HepG2 (cell line): ENCODE data around the gene ANTXR1. TPM values are rescaled to one million over a fixed set of nuclear protein-coding genes. Genes with fewer than 3 reads are reported as not detected.

Experiments used
- ATAC-seq: fragments of 200-7000 bp; cut with Tn5 transposase; 3 replicates; pipeline ENCODE4 v1.9.1; 2020; ENCODE audit warnings: mild to moderate bottlenecking, moderate library complexity
- BruUV-seq: library from RNA; stranded (reverse); fragments of 400-500 nt; replicated peaks from 2 replicates; lab custom pipeline; 2021; lab: Mats Ljungman, UMichigan
- CTCF ChIA-PET: fragments of 300-600 bp; formaldehyde crosslinking; extraction: SDS; loops from one replicate; lab custom pipeline; 2021; ENCODE audit warnings: low total read pairs, inconsistent platforms, low intra/inter-chr PET ratio; lab: Yijun Ruan, JAX
- POLR2A ChIA-PET: fragments of 350-600 bp; sonication (Branson Sonifier 250); formaldehyde crosslinking; loops from one replicate; lab custom pipeline; 2020; ENCODE audit warnings: antibody characterized with exemption, inconsistent platforms; lab: Yijun Ruan, JAX
- DNase-seq: peaks from one replicate; pipeline ENCODE4 v3.0.0-alpha.2; 2015; ENCODE audit warnings: low spot score
- FAIRE-seq: peaks from 3 replicates; lab custom pipeline; 2011; peaks lifted over from hg19 to GRCh38; lab: Jason Lieb, UNC
- H2AFZ ChIP-seq: one replicate; pipeline ENCODE4 v1.6.1; 2011; ENCODE audit warnings: low read length, inconsistent platforms
- H3K27ac ChIP-seq: fragments of 300-600 bp; 3 replicates; pipeline ENCODE4 v1.8.0; 2011; ENCODE audit warnings: mixed run types, mild to moderate bottlenecking, mixed read lengths, low read length, inconsistent platforms; ENCODE audit not compliant: insufficient read depth; ENCODE audit errors: extremely low read length
- H3K27me3 ChIP-seq, 2 experiments: fragments of 200-600 bp in 1 of 2; 2 replicates in 1 of 2; 3 replicates in 1 of 2; pipeline versions ENCODE4 v1.6.0 to v1.8.0; 2011; ENCODE audit warnings: low read length in 2 of 2, mild to moderate bottlenecking in 2 of 2, moderate library complexity in 2 of 2, inconsistent platforms in 1 of 2; ENCODE audit not compliant: insufficient read depth in 2 of 2, control insufficient read depth in 1 of 2
- H3K36me3 ChIP-seq, 2 experiments: fragments of 200-600 bp in 1 of 2; replicated peaks in 1 of 2; 2 replicates in 1 of 2; 3 replicates in 1 of 2; pipeline versions ENCODE4 v1.5.1 to v1.8.0; 2011; ENCODE audit warnings: low read length in 2 of 2, inconsistent platforms in 1 of 2; ENCODE audit not compliant: insufficient read depth in 2 of 2, control insufficient read depth in 1 of 2
- H3K4me1 ChIP-seq: 2 replicates; pipeline ENCODE4 v1.5.1; 2012; ENCODE audit warnings: low read length, inconsistent platforms; ENCODE audit not compliant: insufficient read depth
- H3K4me2 ChIP-seq: 2 replicates; pipeline ENCODE4 v1.6.0; 2011; ENCODE audit warnings: low read depth, low read length, inconsistent platforms
- H3K4me3 ChIP-seq, 3 experiments: fragments of 200-600 bp in 1 of 3; sonication (generic), shearing (Covaris generic) in 1 of 3; replicated peaks in 1 of 3; 2 replicates each; pipeline ENCODE4 v1.5.1; 2011 to 2016; ENCODE audit warnings: low read length in 3 of 3, inconsistent platforms in 2 of 3, low read depth in 2 of 3, mild to moderate bottlenecking in 2 of 3, control low read depth in 1 of 3, mixed read lengths in 1 of 3; ENCODE audit not compliant: insufficient read depth in 1 of 3
- H3K79me2 ChIP-seq: one replicate; pipeline ENCODE4 v1.6.1; 2011; ENCODE audit warnings: low read length, inconsistent platforms; ENCODE audit not compliant: insufficient read depth
- H3K9ac ChIP-seq: 2 replicates; pipeline ENCODE4 v1.6.0; 2011; ENCODE audit warnings: mild to moderate bottlenecking, low read depth, low read length, inconsistent platforms; ENCODE audit not compliant: insufficient read depth
- H3K9me3 ChIP-seq: 2 replicates; pipeline ENCODE4 v1.5.1; 2012; ENCODE audit warnings: mild to moderate bottlenecking, low read length
- H4K20me1 ChIP-seq: 2 replicates; pipeline ENCODE4 v1.6.0; 2011; ENCODE audit warnings: inconsistent platforms, mild to moderate bottlenecking, low read length, moderate library complexity; ENCODE audit not compliant: insufficient read depth
- CBX5 ChIP-seq: sonication (generic); formaldehyde crosslinking; IDR thresholded peaks from 2 replicates; pipeline ENCODE4 v1.4.0; 2020; ENCODE audit warnings: missing genetic modification reagents, borderline replicate concordance
- CEBPB ChIP-seq: IDR thresholded peaks from 2 replicates; pipeline ENCODE4 v1.6.1; 2011; ENCODE audit warnings: low read depth, low read length, improper control_type of control experiment, borderline replicate concordance
- ELF3 ChIP-seq: IDR thresholded peaks from 2 replicates; pipeline ENCODE4 v1.6.1; 2016; ENCODE audit warnings: missing genetic modification reagents, missing compliant biosample characterization
- HMGA1 ChIP-seq: sonication (generic); formaldehyde crosslinking; conservative IDR thresholded peaks from 2 replicates; pipeline ENCODE4 v1.4.0; 2020; ENCODE audit warnings: missing genetic modification reagents
- JDP2 ChIP-seq: sonication (generic); formaldehyde crosslinking; IDR thresholded peaks from 2 replicates; pipeline ENCODE4 v1.8.1; 2022; ENCODE audit warnings: missing genetic modification reagents, borderline replicate concordance
- ZNF124 ChIP-seq: sonication (generic); formaldehyde crosslinking; IDR thresholded peaks from 2 replicates; pipeline ENCODE4 v1.4.0; 2020; ENCODE audit warnings: missing genetic modification reagents
- ZNF17 ChIP-seq: sonication (generic); formaldehyde crosslinking; IDR thresholded peaks from 2 replicates; pipeline ENCODE4 v1.5.0; 2020; ENCODE audit warnings: mild to moderate bottlenecking, missing genetic modification reagents
- ZNF510 ChIP-seq: sonication (generic); formaldehyde crosslinking; IDR thresholded peaks from 2 replicates; pipeline ENCODE4 v1.4.0; 2020; ENCODE audit warnings: low read depth, mild to moderate bottlenecking, missing genetic modification reagents
- ZSCAN29 ChIP-seq: sonication (generic); formaldehyde crosslinking; conservative IDR thresholded peaks from 2 replicates; pipeline ENCODE4 v1.4.0; 2020; ENCODE audit warnings: mild to moderate bottlenecking, missing genetic modification reagents
- in situ Hi-C: cut with HindIII; loops from 2 replicates; pipeline ENCODE4 v1.10.0; 2017; ENCODE audit warnings: low pct_unique_long_range_greater_than_20kb; ENCODE audit not compliant: extremely low pct_ligation_motif_present
- intact Hi-C: fragments of 100-400 bp; cut with micrococcal nuclease; formaldehyde crosslinking; loops from one replicate; pipeline ENCODE4 v1.10.0; 2022; ENCODE audit not compliant: unreplicated experiment
- polyA plus RNA-seq, 8 experiments: library from polyadenylated mRNA; depleted of rRNA in 3 of 8; stranded (reverse) in 7 of 8; unstranded in 1 of 8; fragments of >200 nt; fragmentation: Illumina TruSeq in 4 of 8; extraction: Trizol in 4 of 8; gene quantifications; 2 replicates each; pipeline versions ENCODE4 v1.2.1 to v1.2.3, GENCODE V29; 2011 to 2016; ENCODE audit warnings: low read depth in 4 of 8, missing spikeins in 1 of 8, mixed read lengths in 1 of 8; ENCODE audit not compliant: insufficient read depth in 1 of 8
- total RNA-seq, 5 experiments: library from RNA; depleted of rRNA; stranded (reverse); fragments of >200 nt; fragmentation: Illumina TruSeq; extraction: Trizol; gene quantifications; 2 replicates each; pipeline ENCODE4 v1.2.3, GENCODE V29; 2016; ENCODE audit warnings: low read depth in 1 of 5
- TF ChIP-seq, protein P1 (sequence below): sonication (generic); formaldehyde crosslinking; IDR thresholded peaks from 2 replicates; pipeline ENCODE4 v1.5.0; 2020; ENCODE audit warnings: mild to moderate bottlenecking, missing genetic modification reagents
- TF ChIP-seq, protein P2 (sequence below): sonication (generic); IDR thresholded peaks from 2 replicates; pipeline ENCODE4 v1.6.1; 2016; ENCODE audit warnings: low read depth, borderline replicate concordance
- TF ChIP-seq, protein P3 (sequence below): sonication (generic); formaldehyde crosslinking; conservative IDR thresholded peaks from 2 replicates; pipeline ENCODE4 v1.4.0; 2020; ENCODE audit warnings: missing genetic modification reagents
- TF ChIP-seq, protein P4 (sequence below), 2 experiments: fragments of 450-650 bp in 1 of 2; sonication (generic) in 1 of 2; formaldehyde crosslinking; IDR thresholded peaks; 2 replicates each; pipeline versions ENCODE4 v1.5.0 to v1.8.0; 2020 to 2022; ENCODE audit warnings: mild to moderate bottlenecking in 1 of 2, missing genetic modification reagents in 1 of 2

Gene ANTXR1
- total and polyA plus RNA-seq, 2 of the 13 experiments (the other 11 are each of a cell fraction or from before 2014, with no cell fraction given) = 4.5 to 12.7 TPM

- TF ChIP-seq ELF3 (CRISPR knock-in tag) (no peak), ZNF510 (CRISPR knock-in tag) (0 out of 2 replicates have a peak, but pooled peaks have one; percentile 56), ZSCAN29 (no peak), ZNF124 (CRISPR knock-in tag) (no peak), JDP2 (no peak), CBX5 (CRISPR knock-in tag) (no peak), HMGA1 (CRISPR knock-in tag) (no peak), ZNF17 (CRISPR knock-in tag) (no peak)
- TF ChIP-seq, protein P1, sequence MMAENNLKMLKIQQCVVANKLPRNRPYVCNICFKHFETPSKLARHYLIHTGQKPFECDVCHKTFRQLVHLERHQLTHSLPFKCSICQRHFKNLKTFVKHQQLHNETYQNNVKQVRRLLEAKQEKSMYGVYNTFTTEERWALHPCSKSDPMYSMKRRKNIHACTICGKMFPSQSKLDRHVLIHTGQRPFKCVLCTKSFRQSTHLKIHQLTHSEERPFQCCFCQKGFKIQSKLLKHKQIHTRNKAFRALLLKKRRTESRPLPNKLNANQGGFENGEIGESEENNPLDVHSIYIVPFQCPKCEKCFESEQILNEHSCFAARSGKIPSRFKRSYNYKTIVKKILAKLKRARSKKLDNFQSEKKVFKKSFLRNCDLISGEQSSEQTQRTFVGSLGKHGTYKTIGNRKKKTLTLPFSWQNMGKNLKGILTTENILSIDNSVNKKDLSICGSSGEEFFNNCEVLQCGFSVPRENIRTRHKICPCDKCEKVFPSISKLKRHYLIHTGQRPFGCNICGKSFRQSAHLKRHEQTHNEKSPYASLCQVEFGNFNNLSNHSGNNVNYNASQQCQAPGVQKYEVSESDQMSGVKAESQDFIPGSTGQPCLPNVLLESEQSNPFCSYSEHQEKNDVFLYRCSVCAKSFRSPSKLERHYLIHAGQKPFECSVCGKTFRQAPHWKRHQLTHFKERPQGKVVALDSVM = peak; percentile 6; the same call in 1 of the 2 replicates
- TF ChIP-seq, protein P2, sequence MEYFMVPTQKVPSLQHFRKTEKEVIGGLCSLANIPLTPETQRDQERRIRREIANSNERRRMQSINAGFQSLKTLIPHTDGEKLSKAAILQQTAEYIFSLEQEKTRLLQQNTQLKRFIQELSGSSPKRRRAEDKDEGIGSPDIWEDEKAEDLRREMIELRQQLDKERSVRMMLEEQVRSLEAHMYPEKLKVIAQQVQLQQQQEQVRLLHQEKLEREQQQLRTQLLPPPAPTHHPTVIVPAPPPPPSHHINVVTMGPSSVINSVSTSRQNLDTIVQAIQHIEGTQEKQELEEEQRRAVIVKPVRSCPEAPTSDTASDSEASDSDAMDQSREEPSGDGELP = no peak
These were observed 204.5 kb downstream of the ANTXR1 start (continued) for GRCh38 chr2:69217333-69218080.

- no peak overlapping the region for H3K27ac ChIP-seq
- no peaks in the 10 kb centered on the region for H3K9me3 ChIP-seq
- FAIRE-seq = no peak
- CTCF ChIA-PET = no interaction called here
- H2AFZ ChIP-seq = no peak overlapping the region
- no peak overlapping the region for H3K4me2 ChIP-seq
- no peaks in the 10 kb centered on the region for H3K79me2 ChIP-seq
- TF ChIP-seq CEBPB = peak; percentile 49; the same call in 1 of the 2 replicates
- TF ChIP-seq, protein P3, sequence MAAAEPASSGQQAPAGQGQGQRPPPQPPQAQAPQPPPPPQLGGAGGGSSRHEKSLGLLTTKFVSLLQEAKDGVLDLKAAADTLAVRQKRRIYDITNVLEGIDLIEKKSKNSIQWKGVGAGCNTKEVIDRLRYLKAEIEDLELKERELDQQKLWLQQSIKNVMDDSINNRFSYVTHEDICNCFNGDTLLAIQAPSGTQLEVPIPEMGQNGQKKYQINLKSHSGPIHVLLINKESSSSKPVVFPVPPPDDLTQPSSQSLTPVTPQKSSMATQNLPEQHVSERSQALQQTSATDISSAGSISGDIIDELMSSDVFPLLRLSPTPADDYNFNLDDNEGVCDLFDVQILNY (CRISPR knock-in tag) = no peak
- TF ChIP-seq, protein P4, sequence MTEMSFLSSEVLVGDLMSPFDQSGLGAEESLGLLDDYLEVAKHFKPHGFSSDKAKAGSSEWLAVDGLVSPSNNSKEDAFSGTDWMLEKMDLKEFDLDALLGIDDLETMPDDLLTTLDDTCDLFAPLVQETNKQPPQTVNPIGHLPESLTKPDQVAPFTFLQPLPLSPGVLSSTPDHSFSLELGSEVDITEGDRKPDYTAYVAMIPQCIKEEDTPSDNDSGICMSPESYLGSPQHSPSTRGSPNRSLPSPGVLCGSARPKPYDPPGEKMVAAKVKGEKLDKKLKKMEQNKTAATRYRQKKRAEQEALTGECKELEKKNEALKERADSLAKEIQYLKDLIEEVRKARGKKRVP (CRISPR knock-in tag; IDR thresholded peaks at IDR 0.05) = peak in 1 of 2 experiments; percentile 56; a peak in 2 of 4 replicates
- in situ Hi-C loops (no loop called here), intact Hi-C loops (no loop called here)
- H3K4me3 ChIP-seq = no peak overlapping the region
- BruUV-seq = no TSS peak
- no peak overlapping the region for H3K9ac ChIP-seq
- no peaks in the 10 kb centered on the region for H4K20me1 ChIP-seq
- H3K4me1 ChIP-seq = peaks cover 73% of the 10 kb centered on the region
- POLR2A ChIA-PET = interaction anchor here (0.7 kb wide), 1 partner anchor 44 kb away, joined by 3 read pairs; no protein-coding TSS in a partner anchor
- no peak for ATAC-seq
- no peaks in the 10 kb centered on the region for H3K27me3 ChIP-seq
- no peaks in the 10 kb centered on the region; a peak in 1 of 5 replicates for H3K36me3 ChIP-seq
- DNase-seq = no peak
These were observed 208.5 kb downstream of the ANTXR1 start for GRCh38 chr2:69221512-69221911.
